HG03439 (cell line): ENCODE measurements around the gene UNC45A.

Source experiments
- ATAC-seq: cut with Tn5 transposase; IDR thresholded peaks from one replicate; pipeline ENCODE4 v1.9.1; 2021; ENCODE audit warnings: mild to moderate bottlenecking, moderate library complexity; ENCODE audit not compliant: unreplicated experiment

UNC45A gene

DNA sequence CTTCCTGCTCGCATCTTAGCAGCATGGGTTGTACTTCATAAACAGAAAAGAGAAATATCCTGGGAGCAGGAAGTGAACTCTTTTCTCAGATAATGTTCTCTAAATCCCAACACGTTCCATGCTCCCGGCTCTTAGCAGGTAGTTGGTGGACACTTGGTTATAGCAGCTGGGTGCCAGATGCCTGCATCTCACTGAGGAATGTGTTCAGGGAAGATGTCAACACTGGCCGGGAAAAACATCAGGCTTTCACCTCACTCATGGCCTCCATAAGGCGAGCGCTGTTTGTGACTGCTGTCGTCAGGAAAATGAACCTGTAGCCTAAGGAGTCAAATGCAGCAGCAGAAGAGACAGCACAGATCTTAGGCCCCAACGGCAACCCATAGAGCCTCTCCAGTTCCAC lies 63.7 kb downstream of the UNC45A start:
- ATAC-seq = no peak

DNA sequence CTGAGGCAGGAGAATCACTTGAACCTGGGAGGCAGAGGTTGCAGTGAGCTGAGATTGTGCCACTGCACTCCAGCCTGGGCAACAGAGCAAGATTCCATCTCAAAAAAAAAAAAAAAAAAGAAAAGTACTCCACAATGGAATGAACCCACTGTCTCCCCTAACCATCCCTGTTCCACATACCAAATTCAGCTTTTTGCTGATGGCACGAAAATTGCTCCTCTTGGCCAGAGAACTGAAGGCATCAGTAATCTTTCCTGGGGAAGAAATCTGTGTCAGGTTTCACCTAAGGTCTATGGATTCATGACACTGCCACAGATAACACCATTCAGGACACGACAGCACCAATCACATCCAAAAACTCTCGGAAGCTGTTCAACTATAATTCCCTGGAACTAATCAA lies 66.1 kb downstream of the UNC45A start:
- ATAC-seq = no peak
